Superior temporal gyrus (tissue), 1 donor: ENCODE data around the gene NME4.
"Not testable (repeated sequence)": the region's sequence is repeated elsewhere in the genome, so short reads cannot be mapped to it uniquely, and the experiment has no call there.

Source experiments
- DNase-seq: peaks from one replicate; pipeline ENCODE4 v3.0.0-alpha.2; 2016; ENCODE audit errors: extremely low spot score

Gene NME4

GRCh38 chr16:397135-397661 lies at the start of gene NME4:
Gene NME4 (plus strand): TSS chr16:397199. CDS start chr16:397223, 24 bp downstream.
- DNase-seq: no peak

GRCh38 chr16:347203-347602 lies 49.8 kb upstream of the NME4 start:
- no peak for DNase-seq

GRCh38 chr16:348495-348894 lies 48.5 kb upstream of the NME4 start:
- not testable (repeated sequence) for DNase-seq

GRCh38 chr16:349211-349610 lies 47.8 kb upstream of the NME4 start:
- DNase-seq: no peak

GRCh38 chr16:350203-350602 lies 46.8 kb upstream of the NME4 start:
- no peak for DNase-seq

- DNase-seq: no peak
These were observed 45.0 kb upstream of the NME4 start for GRCh38 chr16:351804-352520.

GRCh38 chr16:352547-353403 lies 44.2 kb upstream of the NME4 start, which contains the start of gene AXIN1:
Gene AXIN1 (minus strand): TSS chr16:352723. CDS start chr16:347025, 5,698 bp downstream.
- DNase-seq: peak; percentile 75

- DNase-seq: no peak
These were observed 43.4 kb upstream of the NME4 start for GRCh38 chr16:353404-354290.

GRCh38 chr16:354291-354881 lies 42.6 kb upstream of the NME4 start:
- DNase-seq: no peak

GRCh38 chr16:354971-355461 lies 42.0 kb upstream of the NME4 start:
- no peak for DNase-seq

- no peak for DNase-seq
These were observed 40.3 kb upstream of the NME4 start for GRCh38 chr16:356741-357140.

- DNase-seq: no peak
These were observed 37.8 kb upstream of the NME4 start for GRCh38 chr16:359067-359763.

- DNase-seq: no peak
These were observed 36.9 kb upstream of the NME4 start for GRCh38 chr16:359871-360697.

GRCh38 chr16:360698-361336 lies 36.2 kb upstream of the NME4 start:
- DNase-seq: no peak

- DNase-seq: no peak
These were observed 35.6 kb upstream of the NME4 start for GRCh38 chr16:361341-361871.

GRCh38 chr16:361872-362701 lies 34.9 kb upstream of the NME4 start:
- peak; percentile 78 for DNase-seq

- DNase-seq: not testable (repeated sequence)
These were observed 34.3 kb upstream of the NME4 start for GRCh38 chr16:362702-362999.
